HG03139 (cell line): ENCODE data around the gene FAM20A.

Experiments used
- ATAC-seq: cut with Tn5 transposase; IDR thresholded peaks from one replicate; pipeline ENCODE4 v1.9.1; 2021; ENCODE audit not compliant: unreplicated experiment

The FAM20A gene

GRCh38 chr17:68611353-68612208 lies 10.4 kb upstream of the FAM20A start:
- ATAC-seq: no peak

- ATAC-seq: no peak
Measured at GRCh38 chr17:68610554-68610953, 9.4 kb upstream of the FAM20A start.

- no peak for ATAC-seq
Measured at GRCh38 chr17:68608515-68609130, 7.5 kb upstream of the FAM20A start.

GRCh38 chr17:68606451-68607307 lies 5.5 kb upstream of the FAM20A start:
- no peak for ATAC-seq

- no peak for ATAC-seq
Measured at GRCh38 chr17:68605914-68606313, 4.7 kb upstream of the FAM20A start.

- no peak for ATAC-seq
Measured at GRCh38 chr17:68603656-68604055, 2.5 kb upstream of the FAM20A start.

- no peak for ATAC-seq
Measured at GRCh38 chr17:68603027-68603426, 1.9 kb upstream of the FAM20A start.

- ATAC-seq: no peak
Measured at GRCh38 chr17:68602289-68602688, 1.1 kb upstream of the FAM20A start.

- no peak for ATAC-seq
Measured at GRCh38 chr17:68601565-68602288, 560 bp upstream of the FAM20A start.

GRCh38 chr17:68600067-68600930 lies 868 bp downstream of the FAM20A start:
- ATAC-seq: no peak

- no peak for ATAC-seq
Measured at GRCh38 chr17:68599552-68600066, 1.6 kb downstream of the FAM20A start.

GRCh38 chr17:68599091-68599490 lies 2.1 kb downstream of the FAM20A start:
- no peak for ATAC-seq

- ATAC-seq: no peak
Measured at GRCh38 chr17:68598545-68598961, 2.6 kb downstream of the FAM20A start.

- ATAC-seq: no peak
Measured at GRCh38 chr17:68598074-68598473, 3.1 kb downstream of the FAM20A start.

GRCh38 chr17:68596411-68596945 lies 4.7 kb downstream of the FAM20A start:
- no peak for ATAC-seq

- ATAC-seq: no peak
Measured at GRCh38 chr17:68595986-68596385, 5.2 kb downstream of the FAM20A start.

GRCh38 chr17:68595496-68595895 lies 5.7 kb downstream of the FAM20A start:
- ATAC-seq: no peak

GRCh38 chr17:68594552-68594951 lies 6.6 kb downstream of the FAM20A start:
- no peak for ATAC-seq
